ENCODE measurements around the gene NELFE.

DNA sequence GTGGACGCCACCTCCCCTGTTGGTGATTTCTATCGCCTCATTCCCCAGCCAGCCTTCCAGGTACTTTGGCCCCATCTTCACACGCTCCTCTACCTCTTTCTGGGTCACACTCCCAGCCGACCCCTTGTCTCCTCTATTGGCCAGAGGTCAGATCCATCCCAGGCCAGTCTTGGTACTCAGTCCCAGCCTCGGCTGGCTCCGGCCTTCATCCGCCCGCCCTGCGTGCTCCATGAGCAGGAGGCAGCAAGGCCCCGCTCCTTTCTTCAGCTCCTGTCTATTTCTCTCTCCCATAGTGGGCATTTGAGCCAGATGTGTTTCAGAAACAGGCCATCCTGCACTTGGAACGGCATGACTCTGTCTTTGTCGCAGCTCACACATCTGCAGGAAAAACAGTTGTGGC, 2.8 kb upstream of the NELFE start:
- TF ChIP-seq, protein P1, sequence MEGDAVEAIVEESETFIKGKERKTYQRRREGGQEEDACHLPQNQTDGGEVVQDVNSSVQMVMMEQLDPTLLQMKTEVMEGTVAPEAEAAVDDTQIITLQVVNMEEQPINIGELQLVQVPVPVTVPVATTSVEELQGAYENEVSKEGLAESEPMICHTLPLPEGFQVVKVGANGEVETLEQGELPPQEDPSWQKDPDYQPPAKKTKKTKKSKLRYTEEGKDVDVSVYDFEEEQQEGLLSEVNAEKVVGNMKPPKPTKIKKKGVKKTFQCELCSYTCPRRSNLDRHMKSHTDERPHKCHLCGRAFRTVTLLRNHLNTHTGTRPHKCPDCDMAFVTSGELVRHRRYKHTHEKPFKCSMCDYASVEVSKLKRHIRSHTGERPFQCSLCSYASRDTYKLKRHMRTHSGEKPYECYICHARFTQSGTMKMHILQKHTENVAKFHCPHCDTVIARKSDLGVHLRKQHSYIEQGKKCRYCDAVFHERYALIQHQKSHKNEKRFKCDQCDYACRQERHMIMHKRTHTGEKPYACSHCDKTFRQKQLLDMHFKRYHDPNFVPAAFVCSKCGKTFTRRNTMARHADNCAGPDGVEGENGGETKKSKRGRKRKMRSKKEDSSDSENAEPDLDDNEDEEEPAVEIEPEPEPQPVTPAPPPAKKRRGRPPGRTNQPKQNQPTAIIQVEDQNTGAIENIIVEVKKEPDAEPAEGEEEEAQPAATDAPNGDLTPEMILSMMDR (IDR thresholded peaks at IDR 0.05), result no peak
- TF ChIP-seq POLR2A (IDR thresholded peaks at IDR 0.05), result no peak
